ENCODE results near the gene COL4A2.
"Not testable (repeated sequence)": the region's sequence is repeated elsewhere in the genome, so short reads cannot be mapped to it uniquely, and the experiment has no call there.

Gene COL4A2

GRCh38 chr13:110483386-110483968, 176.4 kb downstream of the COL4A2 start:
- no peak for DNase-seq

- DNase-seq = no peak
Measured at GRCh38 chr13:110484290-110485048, 177.4 kb downstream of the COL4A2 start.

GRCh38 chr13:110485604-110486003, 178.5 kb downstream of the COL4A2 start:
- DNase-seq = no peak

GRCh38 chr13:110486061-110486715, 179.1 kb downstream of the COL4A2 start:
- no peak for DNase-seq

GRCh38 chr13:110486880-110487279, 179.8 kb downstream of the COL4A2 start:
- not testable (repeated sequence) for DNase-seq

- DNase-seq = no peak
Measured at GRCh38 chr13:110490009-110490770, 183.1 kb downstream of the COL4A2 start.

GRCh38 chr13:110491869-110492678, 185.0 kb downstream of the COL4A2 start:
- DNase-seq = no peak

- peak in 1 of 3 experiments; percentile 29 for DNase-seq
Measured at GRCh38 chr13:110492679-110493593, 185.9 kb downstream of the COL4A2 start.

- no peak for DNase-seq
Measured at GRCh38 chr13:110493613-110494012, 186.5 kb downstream of the COL4A2 start.

GRCh38 chr13:110495376-110495775, 188.3 kb downstream of the COL4A2 start:
- no peak for DNase-seq

GRCh38 chr13:110495881-110496280, 188.8 kb downstream of the COL4A2 start:
- DNase-seq = no peak

- DNase-seq = no peak
Measured at GRCh38 chr13:110496281-110496680, 189.2 kb downstream of the COL4A2 start.

- DNase-seq = no peak
Measured at GRCh38 chr13:110497003-110497402, 189.9 kb downstream of the COL4A2 start.

- not testable (repeated sequence) for DNase-seq
Measured at GRCh38 chr13:110497896-110498295, 190.8 kb downstream of the COL4A2 start.

- no peak for DNase-seq
Measured at GRCh38 chr13:110498327-110498726, 191.2 kb downstream of the COL4A2 start.

GRCh38 chr13:110498765-110499164, 191.7 kb downstream of the COL4A2 start:
- DNase-seq = no peak

- DNase-seq = peak; percentile 80 to 98 (median 97)
Measured at GRCh38 chr13:110499621-110500281, 192.7 kb downstream of the COL4A2 start.

- DNase-seq = peak in 1 of 3 experiments; percentile 55
Measured at GRCh38 chr13:110500341-110500740, 193.3 kb downstream of the COL4A2 start.

GRCh38 chr13:110501188-110501587, 194.1 kb downstream of the COL4A2 start:
- no peak for DNase-seq

- no peak for DNase-seq
Measured at GRCh38 chr13:110503037-110503901, 196.2 kb downstream of the COL4A2 start.

Measured in NCI-H1417 (cell line).